Endodermal cell (in vitro differentiated cells): ENCODE measurements around the gene IGHMBP2. TPM values are rescaled to one million over a fixed set of nuclear protein-coding genes. Genes with fewer than 3 reads are reported as not detected.

Experiments used
- DNase-seq: peaks from one replicate; pipeline ENCODE4 v3.0.0-alpha.2; 2017
- H3K27ac ChIP-seq: 2 replicates; pipeline ENCODE4 v1.5.1; 2013; ENCODE audit warnings: mild to moderate bottlenecking, low read depth, low read length, moderate library complexity
- H3K27me3 ChIP-seq: 2 replicates; pipeline ENCODE4 v1.6.1; 2013; ENCODE audit warnings: mild to moderate bottlenecking, low read length, moderate library complexity; ENCODE audit not compliant: insufficient read depth, control insufficient read depth, poor library complexity, severe bottlenecking
- H3K36me3 ChIP-seq: 2 replicates; pipeline ENCODE4 v1.7.0; 2013; ENCODE audit warnings: mild to moderate bottlenecking, low read length, moderate library complexity; ENCODE audit not compliant: control insufficient read depth, insufficient read depth
- H3K4me1 ChIP-seq: one replicate; pipeline ENCODE4 v1.7.0; 2013; ENCODE audit warnings: low read length; ENCODE audit not compliant: control insufficient read depth, insufficient read depth
- H3K4me3 ChIP-seq: 2 replicates; pipeline ENCODE4 v1.5.1; 2013; ENCODE audit warnings: mild to moderate bottlenecking, low read length, moderate library complexity
- H3K9ac ChIP-seq: 2 replicates; pipeline ENCODE4 v1.6.1; 2013; ENCODE audit warnings: mild to moderate bottlenecking, low read length, moderate library complexity; ENCODE audit not compliant: poor library complexity, severe bottlenecking; ENCODE audit errors: extremely low read depth
- H3K9me3 ChIP-seq: 2 replicates; pipeline ENCODE4 v1.6.1; 2013; ENCODE audit warnings: mild to moderate bottlenecking, low read length, moderate library complexity; ENCODE audit not compliant: control insufficient read depth
- H3K27ac Mint-ChIP-seq: 2 replicates; pipeline ENCODE4 v1.8.0; 2020; ENCODE audit warnings: mixed read lengths
- H3K27me3 Mint-ChIP-seq: 2 replicates; pipeline ENCODE4 v1.8.0; 2021; ENCODE audit warnings: mild to moderate bottlenecking, mixed read lengths; ENCODE audit not compliant: insufficient read depth
- H3K36me3 Mint-ChIP-seq: 2 replicates; pipeline ENCODE4 v1.8.0; 2020; ENCODE audit warnings: low read depth, mixed read lengths
- H3K4me1 Mint-ChIP-seq: 2 replicates; pipeline ENCODE4 v1.8.0; 2020; ENCODE audit warnings: mixed read lengths
- H3K4me3 Mint-ChIP-seq: 2 replicates; pipeline ENCODE4 v1.8.0; 2020; ENCODE audit warnings: mild to moderate bottlenecking, moderate library complexity, mixed read lengths
- H3K9me3 Mint-ChIP-seq: 2 replicates; pipeline ENCODE4 v1.8.0; 2020; ENCODE audit warnings: mild to moderate bottlenecking, mixed read lengths
- WGBS, 2 experiments: methylation state at CpG; one replicate each; pipeline versions ENCODE4 v1.1.5 to v1.1.7; 2013; ENCODE audit warnings: missing lambda C conversion rate in 2 of 2, mixed read lengths in 1 of 2; ENCODE audit not compliant: insufficient coverage in 1 of 2, insufficient read length in 1 of 2; 5-methylcytosine and 5-hydroxymethylcytosine counted together
- total RNA-seq, 2 donors: library from RNA; stranded (reverse); fragmentation: NEBNext Ultra II Directional in 1 of 2; extraction: Animal tissue kit (Norgen Biotek cat#: 25700) in 1 of 2; gene quantifications; 2 replicates in 1 of 2; 3 replicates in 1 of 2; pipeline ENCODE4 v1.2.1, GENCODE V29; 2021
- TF ChIP-seq, protein P1 (sequence below): fragments of 200-600 bp; sonication (generic); conservative IDR thresholded peaks from 2 replicates; pipeline ENCODE4 v1.5.0; 2021; ENCODE audit warnings: antibody characterized with exemption, mild to moderate bottlenecking

Gene IGHMBP2
- total RNA-seq, 2 donors from 2014 or later = 23.9 to 28.3 TPM

DNA sequence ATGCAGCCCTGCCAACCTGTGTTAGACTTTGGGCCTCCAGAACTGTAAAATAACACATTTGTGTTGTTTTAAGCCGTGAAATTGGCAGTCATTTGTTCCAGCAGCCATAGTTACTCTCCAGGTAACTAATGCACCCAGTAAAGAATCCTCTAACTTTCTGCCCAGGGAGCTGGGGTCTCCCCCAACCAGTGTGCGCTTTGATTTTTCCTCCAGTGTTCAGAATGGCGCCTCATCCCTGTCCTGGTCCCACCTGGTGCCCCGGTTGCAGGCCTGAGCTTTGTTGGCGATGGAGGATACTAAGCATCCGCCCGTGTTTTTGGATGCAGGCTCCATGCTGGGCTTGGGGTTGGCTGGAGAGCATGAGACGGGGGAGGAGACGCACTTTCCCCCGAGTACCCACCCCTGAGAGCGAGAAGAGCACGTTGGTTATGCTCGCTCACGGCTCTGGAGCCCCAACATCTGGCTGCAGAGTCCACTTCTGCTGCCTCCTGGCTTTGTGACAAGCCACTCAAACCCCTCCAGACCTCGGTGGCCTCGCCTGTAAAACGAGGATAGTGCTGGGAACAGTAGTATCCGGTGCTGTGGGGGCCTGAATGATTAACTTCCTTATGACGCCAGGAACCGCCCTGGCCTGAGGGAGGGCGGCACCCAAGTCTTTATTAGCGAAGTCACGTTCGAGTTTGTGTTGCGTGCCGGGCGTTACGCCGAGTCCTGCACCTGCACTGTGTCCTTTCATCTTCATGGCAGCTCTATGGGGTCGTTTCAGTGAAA lies 51.3 kb downstream of the IGHMBP2 start:
- Histone ChIP-seq H3K27me3 (no peaks in the 10 kb centered on the region), H3K36me3 (no peaks in the 10 kb centered on the region), H3K9me3 (no peaks in the 10 kb centered on the region), H3K27ac (no peak overlapping the region), H3K4me1 (no peaks in the 10 kb centered on the region), H3K9ac (no peak overlapping the region), H3K4me3 (no peak overlapping the region)
- DNase-seq = no peak
- no peak overlapping the region for H3K27ac Mint-ChIP-seq
- H3K36me3 Mint-ChIP-seq = no peaks in the 10 kb centered on the region
- TF ChIP-seq, protein P1, sequence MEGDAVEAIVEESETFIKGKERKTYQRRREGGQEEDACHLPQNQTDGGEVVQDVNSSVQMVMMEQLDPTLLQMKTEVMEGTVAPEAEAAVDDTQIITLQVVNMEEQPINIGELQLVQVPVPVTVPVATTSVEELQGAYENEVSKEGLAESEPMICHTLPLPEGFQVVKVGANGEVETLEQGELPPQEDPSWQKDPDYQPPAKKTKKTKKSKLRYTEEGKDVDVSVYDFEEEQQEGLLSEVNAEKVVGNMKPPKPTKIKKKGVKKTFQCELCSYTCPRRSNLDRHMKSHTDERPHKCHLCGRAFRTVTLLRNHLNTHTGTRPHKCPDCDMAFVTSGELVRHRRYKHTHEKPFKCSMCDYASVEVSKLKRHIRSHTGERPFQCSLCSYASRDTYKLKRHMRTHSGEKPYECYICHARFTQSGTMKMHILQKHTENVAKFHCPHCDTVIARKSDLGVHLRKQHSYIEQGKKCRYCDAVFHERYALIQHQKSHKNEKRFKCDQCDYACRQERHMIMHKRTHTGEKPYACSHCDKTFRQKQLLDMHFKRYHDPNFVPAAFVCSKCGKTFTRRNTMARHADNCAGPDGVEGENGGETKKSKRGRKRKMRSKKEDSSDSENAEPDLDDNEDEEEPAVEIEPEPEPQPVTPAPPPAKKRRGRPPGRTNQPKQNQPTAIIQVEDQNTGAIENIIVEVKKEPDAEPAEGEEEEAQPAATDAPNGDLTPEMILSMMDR = no peak
- no peaks in the 10 kb centered on the region for H3K27me3 Mint-ChIP-seq
- no peak overlapping the region for H3K4me3 Mint-ChIP-seq
- H3K4me1 Mint-ChIP-seq = peaks cover 4% of the 10 kb centered on the region
- WGBS, 2 experiments = 81 to 86% methylated on average over 27 to 30 of the region's 30 CpGs
- H3K9me3 Mint-ChIP-seq = no peaks in the 10 kb centered on the region

DNA sequence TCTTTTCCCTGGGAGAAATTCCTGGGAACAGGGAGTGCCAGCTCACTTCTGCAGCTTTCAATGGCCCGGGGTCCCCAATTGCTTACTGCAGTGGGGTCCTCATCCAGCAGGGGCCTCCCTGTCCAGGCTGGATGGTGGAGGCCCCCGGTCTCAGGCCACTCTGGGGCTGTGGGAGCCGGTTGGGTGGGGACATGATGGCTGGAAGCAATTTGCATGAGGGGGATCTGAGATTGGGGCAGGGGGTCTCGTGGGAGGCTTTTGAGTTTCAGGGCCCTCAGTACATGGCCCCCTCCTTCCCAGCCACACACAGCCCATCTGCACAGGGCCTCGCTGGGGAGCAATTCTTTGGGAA lies 51.9 kb downstream of the IGHMBP2 start:
- Mint-ChIP-seq H3K27me3 (no peaks in the 10 kb centered on the region), H3K27ac (no peak overlapping the region), H3K4me3 (no peak overlapping the region), H3K36me3 (no peaks in the 10 kb centered on the region), H3K4me1 (peaks cover 4% of the 10 kb centered on the region), H3K9me3 (no peaks in the 10 kb centered on the region)
- Histone ChIP-seq H3K9ac (no peak overlapping the region), H3K27ac (no peak overlapping the region), H3K4me3 (no peak overlapping the region), H3K36me3 (no peaks in the 10 kb centered on the region), H3K4me1 (no peaks in the 10 kb centered on the region), H3K9me3 (no peaks in the 10 kb centered on the region), H3K27me3 (no peaks in the 10 kb centered on the region)
- WGBS, 2 experiments = 50 to 75% methylated on average over 1 to 3 of the region's 5 CpGs
- DNase-seq = no peak
- TF ChIP-seq, protein P1 = no peak

DNA sequence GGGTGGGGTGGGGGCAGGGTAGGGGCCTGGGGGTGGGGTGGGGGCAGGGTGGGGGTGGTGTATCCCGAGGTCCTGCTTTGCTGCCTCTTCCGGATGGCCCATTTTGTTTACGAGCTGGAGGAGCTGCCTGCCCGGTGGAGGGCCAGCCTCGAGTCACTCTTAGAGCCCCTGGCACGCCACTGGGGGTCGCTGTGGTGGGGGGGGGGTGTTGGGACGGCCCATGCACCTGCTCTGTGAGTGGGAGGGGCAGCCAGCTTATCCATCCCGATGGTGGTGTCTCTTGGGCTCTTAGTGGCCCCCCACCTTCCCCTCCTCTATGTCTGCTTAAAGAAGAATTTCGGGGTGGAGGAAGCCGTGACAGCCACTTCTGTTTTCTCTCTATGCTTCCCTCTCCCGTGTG lies 52.5 kb downstream of the IGHMBP2 start:
- H3K9me3 ChIP-seq = no peaks in the 10 kb centered on the region
- H3K27ac ChIP-seq = no peak overlapping the region
- H3K27me3 ChIP-seq = no peaks in the 10 kb centered on the region
- TF ChIP-seq, protein P1 = peak; percentile 72
- no peaks in the 10 kb centered on the region for H3K27me3 Mint-ChIP-seq
- H3K36me3 Mint-ChIP-seq = no peaks in the 10 kb centered on the region
- WGBS, 2 experiments = 55% methylated on average over 9 of the region's 12 CpGs; no CpG with 5 or more reads in 1 of the 2 experiments
- H3K4me1 ChIP-seq = no peaks in the 10 kb centered on the region
- no peaks in the 10 kb centered on the region for H3K36me3 ChIP-seq
- no peak overlapping the region for H3K4me3 ChIP-seq
- H3K9ac ChIP-seq = no peak overlapping the region
- H3K27ac Mint-ChIP-seq = no peak overlapping the region
- DNase-seq = peak; percentile 89
- no peaks in the 10 kb centered on the region for H3K9me3 Mint-ChIP-seq
- peaks cover under 1% of the 10 kb centered on the region for H3K4me1 Mint-ChIP-seq
- no peak overlapping the region for H3K4me3 Mint-ChIP-seq
